GM12878 (cell line): ENCODE results near the gene CHST15.

Experiments
- EP300 ChIP-seq, 2 experiments: fragments of 150-350 bp in 1 of 2; IDR thresholded peaks; 2 replicates each; pipeline ENCODE4 v1.6.1; 2011 to 2012; ENCODE audit warnings: low read depth in 2 of 2, low read length in 2 of 2, borderline replicate concordance in 1 of 2, improper control_type of control experiment in 1 of 2, inconsistent platforms in 1 of 2; ENCODE audit not compliant: control insufficient read depth in 1 of 2
- ETV6 ChIP-seq, 2 experiments: fragments of 450-650 bp in 1 of 2; IDR thresholded peaks in 1 of 2; conservative IDR thresholded peaks in 1 of 2; 2 replicates each; pipeline ENCODE4 v1.6.1; 2014; ENCODE audit warnings: antibody characterized with exemption in 1 of 2, borderline replicate concordance in 1 of 2, low read depth in 1 of 2, mild to moderate bottlenecking in 1 of 2, moderate library complexity in 1 of 2
- EZH2 ChIP-seq: IDR thresholded peaks from 2 replicates; pipeline ENCODE4 v1.6.1; 2012; ENCODE audit warnings: low read depth, mild to moderate bottlenecking, control low read depth, inconsistent platforms, low read length, borderline replicate concordance; ENCODE audit not compliant: control insufficient read depth
- KDM1A ChIP-seq: fragments of 200-600 bp; sonication (generic); IDR thresholded peaks from 2 replicates; pipeline ENCODE4 v1.6.1; 2016; ENCODE audit warnings: borderline replicate concordance
- NFIC ChIP-seq: IDR thresholded peaks from 2 replicates; pipeline ENCODE4 v1.6.1; 2012; ENCODE audit warnings: low read depth, mild to moderate bottlenecking, inconsistent platforms, low read length, moderate library complexity
- SP1 ChIP-seq: IDR thresholded peaks from one replicate; pipeline ENCODE4 v1.6.1; 2011; ENCODE audit warnings: low read depth, low read length
- ZNF274 ChIP-seq: IDR thresholded peaks from one replicate; pipeline ENCODE4 v1.8.0; 2011; ENCODE audit not compliant: insufficient read length, insufficient read depth
- TF ChIP-seq, protein P1 (sequence below), 3 experiments: IDR thresholded peaks in 2 of 3; conservative IDR thresholded peaks in 1 of 3; 2 replicates each; pipeline ENCODE4 v1.5.1; 2011; ENCODE audit warnings: low read depth in 3 of 3, low read length in 3 of 3, mild to moderate bottlenecking in 3 of 3, control low read depth in 2 of 3, moderate library complexity in 2 of 3, inconsistent platforms in 1 of 3, mixed read lengths in 1 of 3; ENCODE audit not compliant: control insufficient read depth in 2 of 3, insufficient read depth in 1 of 3; ENCODE audit errors: extremely low read depth in 1 of 3
- TF ChIP-seq, protein P2 (sequence below): IDR thresholded peaks from 2 replicates; pipeline ENCODE4 v1.6.1; 2011; ENCODE audit warnings: borderline replicate concordance, low read depth, mild to moderate bottlenecking, moderate library complexity, low read length; ENCODE audit not compliant: insufficient read depth, poor library complexity, severe bottlenecking
- TF ChIP-seq, protein P3 (sequence below): IDR thresholded peaks from 2 replicates; pipeline ENCODE4 v1.6.1; 2012; ENCODE audit warnings: low read depth, low read length, improper control_type of control experiment

DNA sequence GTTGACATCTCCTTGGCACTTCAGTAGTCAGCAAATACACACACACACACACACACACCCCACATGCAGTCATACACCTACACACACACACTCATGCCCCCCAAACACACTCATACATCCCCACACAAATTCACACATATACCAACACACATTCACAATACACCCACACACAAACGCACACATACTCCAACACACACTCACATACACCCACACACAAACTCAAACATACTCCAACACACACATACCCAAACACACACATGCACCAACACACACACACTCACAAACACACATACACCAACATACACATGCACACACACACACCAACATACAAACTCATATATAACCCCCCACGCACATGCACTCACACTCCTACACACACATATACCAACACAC lies 31.4 kb upstream of the CHST15 start:
- TF ChIP-seq, protein P1, sequence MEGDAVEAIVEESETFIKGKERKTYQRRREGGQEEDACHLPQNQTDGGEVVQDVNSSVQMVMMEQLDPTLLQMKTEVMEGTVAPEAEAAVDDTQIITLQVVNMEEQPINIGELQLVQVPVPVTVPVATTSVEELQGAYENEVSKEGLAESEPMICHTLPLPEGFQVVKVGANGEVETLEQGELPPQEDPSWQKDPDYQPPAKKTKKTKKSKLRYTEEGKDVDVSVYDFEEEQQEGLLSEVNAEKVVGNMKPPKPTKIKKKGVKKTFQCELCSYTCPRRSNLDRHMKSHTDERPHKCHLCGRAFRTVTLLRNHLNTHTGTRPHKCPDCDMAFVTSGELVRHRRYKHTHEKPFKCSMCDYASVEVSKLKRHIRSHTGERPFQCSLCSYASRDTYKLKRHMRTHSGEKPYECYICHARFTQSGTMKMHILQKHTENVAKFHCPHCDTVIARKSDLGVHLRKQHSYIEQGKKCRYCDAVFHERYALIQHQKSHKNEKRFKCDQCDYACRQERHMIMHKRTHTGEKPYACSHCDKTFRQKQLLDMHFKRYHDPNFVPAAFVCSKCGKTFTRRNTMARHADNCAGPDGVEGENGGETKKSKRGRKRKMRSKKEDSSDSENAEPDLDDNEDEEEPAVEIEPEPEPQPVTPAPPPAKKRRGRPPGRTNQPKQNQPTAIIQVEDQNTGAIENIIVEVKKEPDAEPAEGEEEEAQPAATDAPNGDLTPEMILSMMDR (IDR thresholded peaks at IDR 0.05 in 2 of 3, conservative IDR thresholded peaks at IDR 0.05 in 1 of 3; ENCODE audit: control insufficient read depth in 2 of 3, extremely low read depth in 1 of 3, insufficient read depth in 1 of 3, low read depth in 3 of 3, low read length in 3 of 3) = no peak
- TF ChIP-seq, protein P2, sequence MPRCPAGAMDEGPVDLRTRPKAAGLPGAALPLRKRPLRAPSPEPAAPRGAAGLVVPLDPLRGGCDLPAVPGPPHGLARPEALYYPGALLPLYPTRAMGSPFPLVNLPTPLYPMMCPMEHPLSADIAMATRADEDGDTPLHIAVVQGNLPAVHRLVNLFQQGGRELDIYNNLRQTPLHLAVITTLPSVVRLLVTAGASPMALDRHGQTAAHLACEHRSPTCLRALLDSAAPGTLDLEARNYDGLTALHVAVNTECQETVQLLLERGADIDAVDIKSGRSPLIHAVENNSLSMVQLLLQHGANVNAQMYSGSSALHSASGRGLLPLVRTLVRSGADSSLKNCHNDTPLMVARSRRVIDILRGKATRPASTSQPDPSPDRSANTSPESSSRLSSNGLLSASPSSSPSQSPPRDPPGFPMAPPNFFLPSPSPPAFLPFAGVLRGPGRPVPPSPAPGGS = no peak
- TF ChIP-seq ETV6 (conservative IDR thresholded peaks at IDR 0.05 in 1 of 2, IDR thresholded peaks at IDR 0.05 in 1 of 2; ENCODE audit: borderline replicate concordance in 1 of 2, low read depth in 1 of 2) (no peak), SP1 (no peak), EP300 (IDR thresholded peaks at IDR 0.05; ENCODE audit: borderline replicate concordance in 1 of 2, control insufficient read depth in 1 of 2, low read depth in 2 of 2, low read length in 2 of 2) (no peak), EZH2 (no peak), KDM1A (no peak), NFIC (no peak), ZNF274 (no peak)
- TF ChIP-seq, protein P3, sequence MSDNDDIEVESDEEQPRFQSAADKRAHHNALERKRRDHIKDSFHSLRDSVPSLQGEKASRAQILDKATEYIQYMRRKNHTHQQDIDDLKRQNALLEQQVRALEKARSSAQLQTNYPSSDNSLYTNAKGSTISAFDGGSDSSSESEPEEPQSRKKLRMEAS = no peak
